ENCODE data around the gene CLK3. TPM values are rescaled to one million over a fixed set of nuclear protein-coding genes. Genes with fewer than 3 reads are reported as not detected.

CLK3 gene
- polyA plus RNA-seq, 1 of the 3 experiments (the other 2 are of a cell fraction), result 67.7 TPM

- TF ChIP-seq EZH2phosphoT487 (IDR thresholded peaks at IDR 0.05; ENCODE audit: borderline replicate concordance, low read depth), result no peak
Measured at GRCh38 chr15:74616366-74616939, 817 bp downstream of the CLK3 start (continued).

GRCh38 chr15:74616996-74617395 lies 1.4 kb downstream of the CLK3 start:
- Histone ChIP-seq H3K79me2 (ENCODE audit: insufficient read depth) (peaks cover 72% of the 10 kb centered on the region), H3F3A (replicated peaks; ENCODE audit: insufficient read depth) (peaks cover 23% of the 10 kb centered on the region), H3K9ac (peak overlapping the region; percentile 98), H3K4me1 (ENCODE audit: control insufficient read depth in 1 of 2, insufficient read depth in 2 of 2, low read depth in 1 of 2, low read length in 1 of 2) (peaks cover 0 to 24% of the 10 kb centered on the region in 2 experiments; a peak in 2 of 4 replicates), H3K4me2 (peak overlapping the region; percentile 96), H3K36me3 (replicated peaks in 1 of 2; ENCODE audit: control insufficient read depth in 1 of 2, insufficient read depth in 2 of 2, low read length in 1 of 2) (peaks cover 7 to 37% of the 10 kb centered on the region in 2 experiments), H3K4me3 (ENCODE audit: low read depth in 2 of 2, low read length in 1 of 2) (peak overlapping the region; percentile 98 to 99), H3K9me2 (no peaks in the 10 kb centered on the region), H3K27me3 (ENCODE audit: insufficient read depth) (no peaks in the 10 kb centered on the region), H2AFZ (ENCODE audit: low read depth) (no peak overlapping the region), H3K9me3 (no peaks in the 10 kb centered on the region), H4K20me1 (ENCODE audit: insufficient read depth) (peaks cover 61% of the 10 kb centered on the region), H3K27ac (ENCODE audit: low read depth in 2 of 2, low read length in 1 of 2) (peak overlapping the region; percentile 87 to 92; a peak in 2 of 4 replicates)
- ChIA-PET POLR2A (interaction anchor here (0.9 to 4.3 kb wide), 3 partner anchors 10 to 76 kb away, joined by 4 to 33 read pairs (median 21); partner anchors contain the start of gene ARID3B), CTCF (interaction anchor here (0.9 to 39.4 kb wide), 10 partner anchors 9 to 333 kb away, joined by 3 to 1109 read pairs (median 4); partner anchors contain the start of genes ARID3B and CSK)
- no peak for TF ChIP-seq TAF1 (IDR thresholded peaks at IDR 0.05; ENCODE audit: borderline replicate concordance, low read depth, low read length)
- no peak for TF ChIP-seq POLR2AphosphoS5 (IDR thresholded peaks at IDR 0.05; ENCODE audit: low read depth, low read length)
- no peak for TF ChIP-seq SMC3 (IDR thresholded peaks at IDR 0.05; ENCODE audit: low read depth, low read length)
- no peak for TF ChIP-seq USF2 (IDR thresholded peaks at IDR 0.05; ENCODE audit: borderline replicate concordance, low read depth, low read length)
- TF ChIP-seq EP300 (IDR thresholded peaks at IDR 0.05; ENCODE audit: borderline replicate concordance in 1 of 2, low read depth in 1 of 2, low read length in 1 of 2), result no peak
- TF ChIP-seq IRF3 (IDR thresholded peaks at IDR 0.05; ENCODE audit: low read depth, low read length), result no peak
- peak; percentile 32; the same call in 1 of the 2 replicates for TF ChIP-seq GATA2 (CRISPR knock-in tag; IDR thresholded peaks at IDR 0.05)
- no peak for TF ChIP-seq FOXJ3 (CRISPR knock-in tag; IDR thresholded peaks at IDR 0.05)
- TF ChIP-seq PBX3 (IDR thresholded peaks at IDR 0.05), result no peak
- TF ChIP-seq GABPA (IDR thresholded peaks at IDR 0.05; ENCODE audit: low read depth), result no peak
- TF ChIP-seq MXI1 (IDR thresholded peaks at IDR 0.05; ENCODE audit: low read depth, low read length), result 0 out of 2 replicates have a peak, but pooled peaks have one; percentile 29
- no peak for TF ChIP-seq TCF12 (IDR thresholded peaks at IDR 0.05)
- no peak for TF ChIP-seq FOXM1 (IDR thresholded peaks at IDR 0.05; ENCODE audit: low read depth)
- DNase-seq, result no peak

Measured in SK-N-SH (cell line).